Measurements from ENCODE around the gene PLA2G4B.

The PLA2G4B gene, protein sequence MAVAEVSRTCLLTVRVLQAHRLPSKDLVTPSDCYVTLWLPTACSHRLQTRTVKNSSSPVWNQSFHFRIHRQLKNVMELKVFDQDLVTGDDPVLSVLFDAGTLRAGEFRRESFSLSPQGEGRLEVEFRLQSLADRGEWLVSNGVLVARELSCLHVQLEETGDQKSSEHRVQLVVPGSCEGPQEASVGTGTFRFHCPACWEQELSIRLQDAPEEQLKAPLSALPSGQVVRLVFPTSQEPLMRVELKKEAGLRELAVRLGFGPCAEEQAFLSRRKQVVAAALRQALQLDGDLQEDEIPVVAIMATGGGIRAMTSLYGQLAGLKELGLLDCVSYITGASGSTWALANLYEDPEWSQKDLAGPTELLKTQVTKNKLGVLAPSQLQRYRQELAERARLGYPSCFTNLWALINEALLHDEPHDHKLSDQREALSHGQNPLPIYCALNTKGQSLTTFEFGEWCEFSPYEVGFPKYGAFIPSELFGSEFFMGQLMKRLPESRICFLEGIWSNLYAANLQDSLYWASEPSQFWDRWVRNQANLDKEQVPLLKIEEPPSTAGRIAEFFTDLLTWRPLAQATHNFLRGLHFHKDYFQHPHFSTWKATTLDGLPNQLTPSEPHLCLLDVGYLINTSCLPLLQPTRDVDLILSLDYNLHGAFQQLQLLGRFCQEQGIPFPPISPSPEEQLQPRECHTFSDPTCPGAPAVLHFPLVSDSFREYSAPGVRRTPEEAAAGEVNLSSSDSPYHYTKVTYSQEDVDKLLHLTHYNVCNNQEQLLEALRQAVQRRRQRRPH

DNA sequence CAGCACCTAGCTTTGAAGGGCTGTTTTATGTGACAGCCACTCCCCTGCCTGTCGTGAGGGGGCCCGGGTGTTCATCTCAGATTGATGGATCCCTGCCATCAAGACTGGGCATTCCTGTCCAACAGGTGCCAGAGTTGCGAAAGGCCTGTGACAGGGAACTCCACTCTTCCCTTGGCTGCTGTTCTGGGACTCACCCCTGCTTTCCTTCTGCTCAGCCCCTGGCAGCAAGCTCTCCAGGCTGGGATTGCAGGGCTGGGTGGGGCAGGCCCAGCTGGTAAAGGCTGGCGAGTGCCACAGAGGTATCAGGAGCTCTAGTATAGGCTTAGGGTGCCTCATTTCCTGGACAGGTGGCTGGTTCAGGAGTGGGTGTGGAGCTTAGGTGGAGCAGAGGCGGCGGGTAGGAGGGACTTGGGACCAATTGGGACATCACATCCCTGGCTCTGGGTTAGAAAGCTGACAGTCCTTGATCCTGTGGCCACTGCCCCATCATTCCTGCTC, at the start of gene PLA2G4B:
Gene PLA2G4B (plus strand): TSS at position 448 of the 498 bp plus-strand sequence. CDS start 67 bp downstream, outside the sequence.
- no peak for DNase-seq (ENCODE audit: low spot score)

DNA sequence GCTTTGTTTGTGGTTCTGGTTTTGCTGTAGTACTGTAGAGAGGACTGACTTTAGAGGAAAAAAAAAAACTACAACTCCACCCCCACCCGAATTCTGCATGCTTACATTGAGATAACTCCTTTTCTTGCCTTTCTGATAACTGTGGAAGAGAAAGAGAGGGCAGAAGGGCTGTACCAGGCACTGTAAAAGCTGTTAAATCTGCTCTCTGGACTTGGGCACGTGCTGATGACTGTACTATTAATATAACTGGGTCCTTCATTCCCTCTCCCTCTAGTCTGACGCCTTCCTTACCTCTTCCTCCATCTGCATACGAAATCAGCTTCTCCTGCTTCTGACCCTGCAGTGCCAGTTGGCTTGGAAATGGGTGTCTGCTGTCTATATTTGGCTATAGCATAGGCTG, 49.4 kb upstream of the PLA2G4B start:
- no peak for DNase-seq (ENCODE audit: low spot score)

DNA sequence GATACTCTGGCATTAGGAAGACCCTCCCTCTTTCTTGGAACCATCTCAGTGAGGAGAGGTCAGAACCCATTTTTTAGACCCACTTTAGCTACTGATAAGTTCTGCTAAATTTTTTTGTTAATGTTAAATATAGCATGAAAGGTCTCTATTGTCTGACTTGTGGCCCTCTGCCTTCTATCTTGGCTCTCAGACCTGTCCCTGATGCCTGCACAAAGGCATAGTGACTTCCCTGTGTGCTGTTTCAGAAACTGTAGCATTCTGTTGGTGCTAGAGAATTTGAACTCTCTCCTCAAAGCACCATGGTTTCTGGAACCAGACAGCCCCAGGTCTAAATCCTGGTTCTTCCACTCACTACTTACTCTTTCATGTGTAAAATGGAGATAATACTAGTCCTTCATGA, 49.0 kb upstream of the PLA2G4B start:
- no peak for DNase-seq (ENCODE audit: low spot score)

DNA sequence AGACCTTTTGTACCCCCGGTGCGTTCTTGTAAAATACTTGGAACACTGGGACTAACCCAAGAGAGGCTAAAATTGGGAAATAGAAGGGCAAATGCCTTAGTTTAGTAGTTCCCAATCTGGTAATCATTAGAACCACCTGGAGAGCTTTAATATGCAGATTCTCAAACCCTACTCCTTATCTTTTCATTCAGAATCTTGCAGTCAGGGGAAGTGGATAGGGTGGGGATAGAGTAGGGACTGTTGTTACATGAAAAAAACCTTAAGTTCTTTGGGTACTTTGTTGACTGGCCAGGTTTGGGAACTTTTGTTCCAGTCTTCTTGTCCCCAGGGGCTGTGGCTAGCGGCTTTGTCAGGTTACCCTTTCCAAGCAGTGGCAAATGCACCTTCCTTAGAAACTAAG, 48.5 kb upstream of the PLA2G4B start:
- DNase-seq (ENCODE audit: low spot score) = no peak

DNA sequence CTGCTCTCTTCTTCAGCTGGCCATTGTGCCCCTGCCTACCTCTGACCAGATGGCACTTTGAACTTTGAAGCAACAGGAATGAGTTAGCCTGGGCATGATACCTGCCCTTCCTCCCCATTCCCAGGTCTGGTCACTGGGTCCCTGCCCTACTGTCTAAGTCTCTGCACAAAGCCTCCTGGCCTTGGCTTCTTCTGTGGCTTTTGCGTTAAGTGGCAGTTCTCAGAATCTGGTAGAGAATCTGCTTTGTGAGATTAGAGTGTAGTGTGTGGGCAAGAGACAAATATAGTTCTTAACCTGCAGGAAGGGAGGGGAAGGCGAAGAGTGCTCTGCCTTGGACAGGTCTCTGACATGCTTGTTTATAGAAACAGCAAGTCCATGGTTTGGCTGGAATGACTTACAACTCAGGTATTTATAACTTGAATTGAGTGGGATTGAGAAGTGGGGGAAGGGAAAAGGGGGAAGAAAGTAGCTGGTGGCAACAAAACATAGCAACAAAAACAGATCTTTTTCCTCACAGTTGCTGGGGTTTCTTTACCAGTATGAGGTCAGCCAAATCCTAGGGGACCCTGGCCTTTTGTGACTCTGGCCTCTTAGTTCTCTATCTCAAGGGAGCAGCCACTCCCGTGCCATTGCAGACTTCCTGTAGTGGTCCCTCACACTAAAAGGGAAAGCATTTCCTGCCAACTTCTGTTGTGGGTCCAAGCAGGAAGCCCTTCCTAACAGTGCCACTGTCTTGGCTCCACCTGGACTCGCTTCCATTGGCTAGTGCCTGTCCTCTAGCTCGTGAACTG, 47.7 kb upstream of the PLA2G4B start:
- DNase-seq (ENCODE audit: low spot score) = no peak

DNA sequence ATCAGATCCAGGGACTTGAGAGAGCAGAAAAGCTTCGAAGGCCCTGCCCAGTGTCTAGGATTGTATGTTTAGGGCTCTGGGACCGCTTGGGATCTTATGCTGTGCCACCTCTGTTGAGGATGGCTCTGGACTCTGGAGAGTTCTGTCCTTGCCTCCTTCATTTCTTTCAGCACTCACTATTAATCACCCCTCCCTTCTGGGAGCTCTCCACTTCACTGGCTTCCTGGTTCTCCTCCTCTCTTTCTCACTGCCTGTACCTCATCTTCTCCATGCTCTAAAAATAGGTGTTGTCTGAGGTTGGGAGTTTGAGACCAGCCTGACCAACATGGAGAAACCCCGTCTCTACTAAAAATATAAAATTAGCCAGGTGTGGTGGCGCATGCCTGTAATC, 47.1 kb upstream of the PLA2G4B start:
- no peak for DNase-seq (ENCODE audit: low spot score)

DNA sequence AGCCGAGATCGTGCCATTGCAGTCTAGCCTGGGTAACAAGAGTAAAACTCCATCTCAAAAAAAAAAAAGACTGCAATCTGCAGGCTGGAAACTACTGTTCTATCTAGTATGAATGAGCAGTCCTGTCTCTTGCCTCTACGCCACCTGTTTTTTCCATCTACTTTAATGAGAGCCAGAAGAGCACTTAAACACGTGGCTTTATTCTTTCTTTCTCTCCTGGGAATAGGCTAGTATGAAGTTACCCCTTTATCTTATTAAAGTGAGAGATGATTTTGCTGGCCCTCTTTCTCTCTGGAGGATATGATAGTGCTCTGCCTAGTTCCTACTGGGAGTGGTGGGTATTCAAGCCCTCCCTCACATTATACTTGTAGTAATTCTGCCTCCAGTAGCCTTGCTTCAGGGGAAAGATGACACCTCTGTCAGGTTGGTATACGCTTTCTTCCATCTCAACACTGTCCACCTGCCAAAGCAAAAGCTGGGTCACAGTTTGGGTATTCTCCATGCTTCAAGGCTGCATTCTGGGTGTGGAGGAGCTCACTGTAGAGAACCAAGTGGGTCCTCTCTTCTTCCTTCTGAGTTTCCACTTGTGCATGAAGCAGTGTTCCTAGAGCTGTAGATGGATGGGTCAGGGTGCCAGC, 46.5 kb upstream of the PLA2G4B start:
- DNase-seq (ENCODE audit: low spot score) = no peak

DNA sequence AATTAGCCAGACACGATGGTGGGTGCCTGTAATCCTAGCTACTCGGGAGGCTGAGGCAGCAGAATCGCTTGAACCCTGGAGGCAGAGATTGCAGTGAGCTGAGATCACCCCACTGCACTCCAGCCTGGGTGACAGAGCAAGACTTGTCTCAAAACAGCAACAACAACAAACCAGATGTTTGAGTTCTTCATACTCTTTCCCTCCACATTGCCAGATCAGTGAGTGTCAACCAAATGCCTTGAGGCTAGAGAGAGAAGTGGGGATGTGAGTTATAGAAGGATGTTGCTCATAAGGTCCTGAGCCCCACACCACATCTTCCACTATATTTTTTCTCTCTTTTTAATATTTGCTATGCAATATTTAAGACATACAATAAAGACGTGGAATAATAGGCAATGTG, 44.6 kb upstream of the PLA2G4B start:
- DNase-seq (ENCODE audit: low spot score) = no peak

DNA sequence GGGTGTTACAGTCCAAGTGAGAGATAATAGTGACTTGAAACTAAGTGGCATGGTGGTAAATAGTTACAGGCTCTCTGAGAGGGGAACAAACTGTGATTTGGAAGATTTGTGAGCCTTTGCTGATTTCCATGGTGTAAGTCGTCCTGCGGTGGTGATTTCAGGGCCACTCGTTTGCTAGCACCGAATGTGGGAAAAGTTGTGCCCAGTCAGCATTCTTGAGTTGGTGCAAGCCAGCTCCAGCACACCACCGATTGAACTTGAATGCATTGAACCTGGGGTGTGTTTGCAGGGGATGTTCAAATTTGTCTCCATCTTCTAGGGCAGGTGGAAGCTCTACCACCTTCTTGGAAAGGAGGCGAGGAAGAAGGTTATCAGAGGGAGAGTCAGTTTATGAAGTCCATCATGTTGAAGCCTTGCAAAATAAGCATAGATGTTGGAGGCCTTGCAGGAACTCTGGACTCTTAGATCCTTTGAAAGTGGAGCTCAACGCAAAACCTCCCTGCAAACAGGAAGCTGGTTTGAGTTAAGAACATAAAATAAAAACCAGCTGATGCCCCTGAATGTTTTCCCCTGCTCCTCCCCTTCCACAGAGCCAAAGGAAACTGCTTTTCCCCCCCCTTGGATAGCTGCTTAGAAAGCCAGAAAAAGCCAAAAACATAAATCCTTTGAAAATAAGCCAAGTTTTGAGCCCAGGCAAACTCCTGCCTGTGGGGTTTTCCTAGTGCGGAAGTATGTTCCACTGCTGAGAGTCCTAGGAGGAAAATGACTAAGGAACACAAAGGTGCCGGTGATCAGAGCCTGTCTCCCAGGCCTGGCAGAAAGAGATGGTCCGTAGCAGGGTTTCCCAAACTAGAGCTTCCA, 42.4 kb upstream of the PLA2G4B start:
- no peak for DNase-seq (ENCODE audit: low spot score)

DNA sequence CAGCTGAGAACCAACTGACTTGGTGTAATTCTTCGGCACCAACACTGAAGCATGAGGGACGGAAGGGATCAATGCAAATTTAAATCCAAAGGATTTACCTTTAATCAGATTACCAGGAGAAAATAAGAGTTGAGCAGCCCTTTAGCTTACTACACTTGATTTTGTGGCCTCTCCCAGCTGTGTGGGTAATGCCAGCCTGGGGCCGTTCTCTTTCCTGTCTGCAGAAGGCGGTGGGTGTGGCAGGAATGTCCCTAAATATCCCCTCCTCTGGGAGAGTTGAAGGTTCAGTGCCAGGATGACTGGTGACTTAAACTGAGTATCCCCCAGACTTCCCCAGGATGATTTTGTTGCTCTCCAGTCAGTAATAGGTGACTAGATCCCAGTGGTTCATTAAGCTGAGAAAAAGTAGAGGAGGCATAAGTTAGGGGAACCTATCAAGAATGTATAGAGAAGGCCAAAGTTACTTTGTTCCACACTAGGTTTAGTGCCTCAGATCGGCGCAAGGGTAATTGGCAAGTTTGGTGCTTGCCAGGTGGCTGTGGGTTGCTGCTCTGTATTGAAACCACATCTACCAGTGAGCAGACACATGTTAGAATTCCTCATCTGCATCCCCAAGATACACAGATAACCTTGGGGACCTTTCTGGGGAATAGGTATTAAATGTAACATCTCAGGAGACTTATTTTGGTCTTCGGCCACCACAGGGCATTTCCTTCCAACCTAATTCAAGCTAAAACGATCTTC, 41.3 kb upstream of the PLA2G4B start:
- DNase-seq (ENCODE audit: low spot score) = no peak

DNA sequence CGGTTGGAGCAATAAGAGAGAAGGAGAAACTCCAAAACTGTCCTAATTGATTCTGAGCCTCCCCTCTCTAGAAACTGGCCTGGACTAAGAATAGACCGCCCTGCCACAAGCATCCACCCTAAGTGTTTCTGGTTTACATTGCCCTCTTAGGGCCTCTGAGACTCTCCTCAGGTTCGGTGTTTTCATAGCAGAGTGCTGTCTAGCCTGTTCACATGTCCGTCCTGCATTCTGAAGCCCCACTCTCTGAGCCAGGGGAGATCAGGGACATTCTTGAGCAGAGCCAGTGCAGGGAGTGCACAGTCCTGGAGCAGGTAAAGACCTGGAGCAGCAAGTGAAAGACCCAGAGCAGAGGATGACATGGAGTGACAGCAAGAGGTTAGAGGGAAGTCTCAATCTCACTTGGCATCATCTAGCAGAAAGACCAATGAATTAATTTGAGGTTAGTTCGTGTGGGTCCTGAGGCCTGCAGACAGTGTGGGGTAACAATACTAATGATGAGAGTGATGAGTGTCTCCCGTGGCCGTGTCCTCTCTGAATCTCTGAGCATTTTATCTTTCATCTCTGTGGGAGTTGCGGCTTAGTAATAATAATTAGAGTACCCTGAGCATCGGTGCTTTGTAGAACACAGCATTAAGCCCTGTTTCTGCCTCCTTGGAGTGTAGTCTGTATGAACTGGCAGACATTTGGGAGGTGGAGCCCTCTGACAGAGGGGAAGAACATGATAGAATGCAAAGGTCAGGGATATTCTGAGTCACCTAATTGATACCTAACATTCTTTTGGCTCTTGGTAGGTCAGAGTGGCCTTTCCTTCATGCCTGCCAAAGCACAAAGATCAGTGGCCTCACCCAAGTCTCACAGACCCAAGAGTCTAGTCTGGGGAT, 39.8 kb upstream of the PLA2G4B start:
- DNase-seq (ENCODE audit: low spot score) = no peak

DNA sequence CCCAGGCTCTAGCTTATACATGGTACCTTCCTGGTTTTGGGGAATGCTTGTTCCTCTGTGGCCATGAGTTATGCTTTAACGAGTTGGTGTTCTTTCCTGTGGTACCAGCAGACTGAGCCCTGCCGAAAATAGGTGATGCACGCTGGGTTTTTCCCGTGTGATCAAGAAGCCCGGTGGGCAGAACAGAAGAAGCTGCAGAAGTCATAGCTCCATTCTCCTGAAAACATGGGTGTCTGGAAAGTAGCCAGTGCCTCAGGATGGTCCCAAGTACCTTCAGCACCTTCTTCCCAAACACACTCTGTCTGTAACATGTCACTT, 39.2 kb upstream of the PLA2G4B start:
- no peak for DNase-seq (ENCODE audit: low spot score)

DNA sequence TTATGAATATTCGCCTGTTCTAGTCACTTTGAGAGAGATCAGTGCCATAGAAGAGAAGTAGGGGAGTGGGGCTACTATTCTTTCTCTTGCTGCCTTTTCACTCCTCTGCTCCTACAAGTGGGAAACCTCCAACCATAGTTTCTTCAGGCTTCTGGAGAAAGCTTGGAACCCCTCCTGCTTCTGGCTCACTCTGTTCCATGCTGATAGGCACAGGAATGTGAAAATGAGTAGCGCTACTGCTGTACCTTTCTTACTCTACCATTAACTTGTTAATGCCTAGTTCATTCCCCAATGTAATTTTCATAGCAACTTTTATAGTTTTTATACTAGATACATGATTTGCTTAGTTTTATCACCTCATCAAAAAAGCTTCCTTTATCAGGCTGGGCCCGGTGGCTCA, 37.5 kb upstream of the PLA2G4B start:
- no peak for DNase-seq (ENCODE audit: low spot score)

DNA sequence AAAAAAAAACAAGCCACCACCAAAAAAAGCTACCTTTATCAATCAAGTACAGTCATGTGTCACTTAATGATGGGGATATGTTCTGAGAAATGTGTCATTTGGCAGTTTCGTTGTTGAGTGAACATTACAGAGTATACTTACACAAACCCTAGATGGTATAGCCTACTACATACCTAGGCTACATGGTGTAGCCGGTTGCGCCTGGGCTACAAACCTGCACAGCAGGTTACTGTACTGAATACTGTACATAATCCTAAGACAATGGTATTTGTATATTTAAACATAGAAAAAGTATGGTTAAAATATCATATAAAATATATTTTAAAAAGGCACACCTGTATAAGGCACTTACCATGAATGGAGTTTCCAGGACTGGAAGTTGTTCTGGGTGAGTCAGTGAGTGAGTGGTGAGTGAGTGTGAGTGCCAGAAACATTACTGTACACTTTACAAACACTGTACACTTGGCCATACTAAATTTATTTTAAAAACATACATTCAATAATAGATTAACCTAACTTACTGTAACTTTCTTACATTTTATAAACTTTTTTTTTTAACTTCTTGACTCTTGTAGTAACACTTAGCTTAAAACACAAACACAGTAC, 36.7 kb upstream of the PLA2G4B start:
- no peak for DNase-seq (ENCODE audit: low spot score)

DNA sequence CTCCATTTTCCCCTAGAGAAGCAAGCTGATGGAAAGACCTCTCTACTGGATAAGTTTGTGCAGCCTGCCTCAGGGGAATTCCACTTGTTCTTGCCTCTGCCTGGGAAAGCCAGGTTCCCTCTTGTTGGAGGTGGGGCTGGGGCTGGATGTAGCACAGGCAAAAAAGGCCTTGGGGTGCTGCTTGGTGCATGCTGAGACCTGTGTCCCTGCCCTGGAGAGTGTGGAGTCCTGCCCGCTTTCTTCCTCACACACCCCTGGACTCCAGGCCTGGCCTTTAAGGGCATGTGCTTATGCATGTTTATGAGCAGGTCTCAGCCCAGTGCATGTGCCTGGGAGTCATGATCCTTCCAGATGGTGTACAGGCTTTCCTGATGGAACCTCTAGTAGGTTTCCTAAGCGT, 34.3 kb upstream of the PLA2G4B start:
- no peak for DNase-seq (ENCODE audit: low spot score)

DNA sequence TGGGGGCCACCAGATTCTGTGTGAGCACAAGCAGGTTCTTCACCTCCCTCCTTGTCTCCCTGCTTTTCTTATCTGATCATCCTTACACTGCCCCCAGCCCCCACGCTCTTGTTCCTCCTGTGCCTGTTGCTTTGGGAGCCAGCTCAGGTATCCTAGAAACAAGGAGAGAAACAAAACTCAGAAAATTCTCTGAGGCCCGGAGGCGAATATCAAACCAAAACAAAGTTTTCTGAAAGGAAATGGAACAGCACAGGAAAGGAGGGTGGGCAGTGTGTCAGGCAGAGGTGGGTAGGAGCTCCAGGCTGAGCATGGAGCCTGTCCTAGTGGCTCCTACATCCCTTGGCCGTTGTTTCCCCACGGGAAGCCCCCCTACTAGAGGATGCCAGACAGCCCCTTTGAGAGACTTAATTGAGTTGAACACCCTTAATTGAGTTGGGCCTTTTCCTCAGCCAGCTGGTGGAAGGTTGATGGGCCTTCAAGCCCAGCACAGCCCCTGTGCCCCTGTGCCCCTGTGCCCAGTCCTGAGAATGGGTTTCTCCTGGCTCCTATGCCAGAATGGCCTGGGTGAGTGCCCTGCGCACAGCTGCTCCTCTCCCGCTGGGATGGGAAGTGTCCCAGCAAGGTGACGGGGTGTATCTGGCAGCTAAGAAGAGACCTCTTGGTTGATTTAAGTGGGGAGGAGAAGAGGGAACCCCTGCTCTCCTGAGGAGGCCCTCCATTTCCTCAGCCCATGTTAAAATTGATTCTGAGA, 33.6 kb upstream of the PLA2G4B start:
- no peak for DNase-seq (ENCODE audit: low spot score)

DNA sequence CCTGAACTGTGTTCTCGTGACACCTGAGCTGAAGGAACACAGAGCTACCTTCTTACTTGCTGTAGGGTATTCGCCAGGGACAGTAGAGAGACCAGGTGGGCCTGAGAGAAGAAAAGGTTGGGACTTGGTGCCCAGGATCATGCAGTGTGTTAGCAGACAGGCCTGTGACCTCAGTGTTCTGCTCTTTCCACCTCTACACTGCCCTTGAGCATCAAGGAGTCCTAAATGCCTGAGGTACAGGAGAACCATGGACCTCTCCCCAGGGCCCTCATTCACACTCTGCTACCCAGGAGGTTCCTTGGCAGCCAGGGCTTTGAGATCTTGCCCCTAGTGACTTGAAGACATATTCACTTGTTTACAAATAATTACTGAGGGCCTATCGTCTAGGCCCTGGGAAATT, 32.9 kb upstream of the PLA2G4B start:
- DNase-seq (ENCODE audit: low spot score) = no peak

Data from Ammon's horn (tissue), 1 donor.